ENCODE results near the gene SPTBN5.

- TF ChIP-seq CTCF (IDR thresholded peaks at IDR 0.05): no peak
- no peak for TF ChIP-seq POLR2A (IDR thresholded peaks at IDR 0.05)
These were observed 61.6 kb downstream of the SPTBN5 start for GRCh38 chr15:41832208-41832607.
